C1 segment of cervical spinal cord (tissue), 14 donors: ENCODE data around the gene APOL6.
A peak's percentile ranks its signal among the peaks of the same experiment; 100 is the strongest.
"Not testable (repeated sequence)": the region's sequence is repeated elsewhere in the genome, so short reads cannot be mapped to it uniquely, and the experiment has no call there.

Source experiments
- DNase-seq, 14 donors: peaks; one replicate each; lab custom pipeline; 2025; lab: John Stamatoyannopoulos, UW

Gene APOL6

GRCh38 chr22:35634943-35635540 is 13.2 kb upstream of the APOL6 start:
- no peak for DNase-seq

GRCh38 chr22:35637254-35637653 is 11.0 kb upstream of the APOL6 start:
- no peak for DNase-seq

GRCh38 chr22:35638001-35638400 is 10.2 kb upstream of the APOL6 start:
- DNase-seq: no peak

- peak in 10 of 14 donors; percentile 10 to 71 (median 30) for DNase-seq
Observed at GRCh38 chr22:35638410-35638809, 9.8 kb upstream of the APOL6 start.

- DNase-seq: no peak
Observed at GRCh38 chr22:35641494-35642120, 6.6 kb upstream of the APOL6 start.

- DNase-seq: no peak
Observed at GRCh38 chr22:35642305-35642741, 5.9 kb upstream of the APOL6 start.

GRCh38 chr22:35643991-35644390 is 4.3 kb upstream of the APOL6 start:
- DNase-seq: no peak

- DNase-seq: no peak
Observed at GRCh38 chr22:35645646-35646045, 2.6 kb upstream of the APOL6 start.

GRCh38 chr22:35649026-35649553 is 844 bp downstream of the APOL6 start:
- DNase-seq: no peak

GRCh38 chr22:35649636-35650250 is 1.5 kb downstream of the APOL6 start:
- DNase-seq: no peak

GRCh38 chr22:35651085-35651484 is 2.8 kb downstream of the APOL6 start:
- no peak for DNase-seq

- no peak for DNase-seq
Observed at GRCh38 chr22:35653824-35654223, 5.6 kb downstream of the APOL6 start.

- DNase-seq: no peak
Observed at GRCh38 chr22:35656284-35656752, 8.1 kb downstream of the APOL6 start.

- DNase-seq: no peak
Observed at GRCh38 chr22:35657571-35658312, 9.5 kb downstream of the APOL6 start.

GRCh38 chr22:35660291-35661127 is 12.3 kb downstream of the APOL6 start:
- DNase-seq: no peak

GRCh38 chr22:35661464-35661863 is 13.2 kb downstream of the APOL6 start:
- DNase-seq: no peak

GRCh38 chr22:35662914-35663313 is 14.7 kb downstream of the APOL6 start:
- no peak for DNase-seq

- no peak for DNase-seq
Observed at GRCh38 chr22:35663371-35663770, 15.1 kb downstream of the APOL6 start.

- no peak for DNase-seq
Observed at GRCh38 chr22:35664955-35665587, 16.8 kb downstream of the APOL6 start.

GRCh38 chr22:35666699-35667098 is 18.5 kb downstream of the APOL6 start:
- DNase-seq: not testable (repeated sequence)

- DNase-seq: no peak
Observed at GRCh38 chr22:35674335-35674734, 26.1 kb downstream of the APOL6 start.
